IPS-15b (cell line): ENCODE data around the gene IQSEC1.

Experiments
- H3K27me3 ChIP-seq: one replicate; pipeline ENCODE4 v1.6.1; 2013; ENCODE audit warnings: low read length; ENCODE audit not compliant: control insufficient read depth, insufficient read depth
- H3K36me3 ChIP-seq: one replicate; pipeline ENCODE4 v1.6.1; 2013; ENCODE audit warnings: low read length; ENCODE audit not compliant: control insufficient read depth, insufficient read depth
- H3K4me1 ChIP-seq: one replicate; pipeline ENCODE4 v1.6.1; 2013; ENCODE audit warnings: mild to moderate bottlenecking, low read length; ENCODE audit not compliant: control insufficient read depth, insufficient read depth
- H3K4me3 ChIP-seq: one replicate; pipeline ENCODE4 v1.5.1; 2013; ENCODE audit warnings: low read depth, low read length
- H3K9ac ChIP-seq: one replicate; pipeline ENCODE4 v1.6.1; 2013; ENCODE audit warnings: low read depth, mild to moderate bottlenecking, low read length
- H3K9me3 ChIP-seq: one replicate; pipeline ENCODE4 v1.6.1; 2013; ENCODE audit warnings: mild to moderate bottlenecking, low read length; ENCODE audit not compliant: control insufficient read depth, insufficient read depth

Gene IQSEC1

GRCh38 chr3:13113346-13114330 is 40.4 kb upstream of the IQSEC1 start:
- no peaks in the 10 kb centered on the region for H3K27me3 ChIP-seq
- H3K4me1 ChIP-seq: no peaks in the 10 kb centered on the region
- H3K36me3 ChIP-seq: no peaks in the 10 kb centered on the region

DNA sequence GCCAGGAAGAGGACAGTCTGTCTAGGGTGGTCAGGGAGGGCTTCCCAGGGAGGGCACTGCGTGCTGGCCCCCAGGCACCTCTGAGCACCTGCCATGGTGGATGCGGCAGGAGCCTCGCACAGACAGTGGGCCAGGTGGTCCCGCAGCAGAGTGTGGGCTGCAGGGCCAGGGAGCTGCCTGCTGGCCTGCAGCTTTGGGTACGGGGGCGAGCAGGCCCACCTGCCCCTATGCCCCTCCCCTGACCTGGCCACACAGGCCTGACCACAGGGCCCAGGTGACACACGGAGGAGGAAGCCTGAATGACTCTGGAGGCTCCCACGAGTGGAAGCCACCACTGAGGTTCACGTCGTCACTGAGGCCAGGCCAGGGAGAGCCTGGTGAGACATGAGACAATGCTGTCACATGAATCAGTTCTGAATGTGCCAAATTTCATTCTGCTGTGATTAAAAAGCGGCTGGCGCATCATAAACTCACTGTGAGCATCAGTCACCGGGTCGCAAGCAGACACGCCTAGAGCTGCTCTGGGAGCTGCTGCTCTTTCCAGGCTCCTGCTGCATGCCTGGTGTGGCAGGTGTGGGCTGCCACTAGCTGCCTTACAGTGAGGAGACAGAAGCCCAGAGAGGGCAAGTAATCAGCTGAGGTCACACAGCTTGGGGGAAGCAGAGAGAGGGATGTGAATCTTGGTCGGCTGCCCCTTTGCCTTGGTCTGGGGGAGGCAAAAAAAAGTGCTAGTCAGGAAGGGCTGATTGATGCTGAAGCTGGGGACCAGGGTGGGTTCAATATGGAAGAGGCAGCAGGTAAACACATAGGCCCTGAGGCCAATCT is 39.5 kb upstream of the IQSEC1 start:
- Histone ChIP-seq H3K4me3 (no peak overlapping the region), H3K9ac (no peak overlapping the region), H3K27me3 (no peaks in the 10 kb centered on the region), H3K36me3 (no peaks in the 10 kb centered on the region), H3K9me3 (no peaks in the 10 kb centered on the region), H3K4me1 (no peaks in the 10 kb centered on the region)

More at GRCh38 chr3:13113346-13114330, 40.4 kb upstream of the IQSEC1 start:
- Histone ChIP-seq H3K9ac (no peak overlapping the region), H3K4me3 (no peak overlapping the region), H3K9me3 (no peaks in the 10 kb centered on the region)

DNA sequence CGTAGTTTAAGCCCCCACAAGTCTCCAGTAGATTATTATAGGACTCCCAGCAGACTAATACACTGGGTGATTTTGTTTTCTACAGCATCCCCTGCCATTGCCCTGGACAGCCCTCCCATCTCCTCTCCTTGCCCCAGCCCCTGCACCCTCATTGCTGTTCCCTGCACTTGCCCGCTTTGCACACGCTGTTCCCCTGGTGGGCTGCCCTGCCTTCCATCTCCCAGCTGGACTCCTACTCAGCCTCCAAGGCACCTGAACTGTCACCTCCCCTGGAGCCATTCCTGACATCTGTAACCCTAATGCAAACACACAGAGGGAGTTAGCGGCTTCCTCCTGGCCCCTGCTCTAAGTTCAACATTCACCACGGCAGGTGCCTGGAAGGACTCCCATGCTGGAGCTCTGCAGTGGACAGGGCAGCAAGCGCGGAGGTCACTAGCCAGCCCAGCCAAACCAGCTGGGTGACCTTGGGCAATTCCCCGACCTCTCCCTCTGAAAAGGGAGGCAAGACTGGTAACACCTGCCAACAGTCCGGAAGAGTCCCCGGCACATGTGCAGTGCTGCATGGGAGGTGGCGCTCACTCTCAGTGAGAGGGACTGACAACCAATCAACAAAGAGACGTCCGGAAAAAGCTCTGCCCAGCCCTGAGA is 38.8 kb upstream of the IQSEC1 start:
- H3K9me3 ChIP-seq: no peaks in the 10 kb centered on the region
- no peaks in the 10 kb centered on the region for H3K4me1 ChIP-seq
- H3K9ac ChIP-seq: no peak overlapping the region

DNA sequence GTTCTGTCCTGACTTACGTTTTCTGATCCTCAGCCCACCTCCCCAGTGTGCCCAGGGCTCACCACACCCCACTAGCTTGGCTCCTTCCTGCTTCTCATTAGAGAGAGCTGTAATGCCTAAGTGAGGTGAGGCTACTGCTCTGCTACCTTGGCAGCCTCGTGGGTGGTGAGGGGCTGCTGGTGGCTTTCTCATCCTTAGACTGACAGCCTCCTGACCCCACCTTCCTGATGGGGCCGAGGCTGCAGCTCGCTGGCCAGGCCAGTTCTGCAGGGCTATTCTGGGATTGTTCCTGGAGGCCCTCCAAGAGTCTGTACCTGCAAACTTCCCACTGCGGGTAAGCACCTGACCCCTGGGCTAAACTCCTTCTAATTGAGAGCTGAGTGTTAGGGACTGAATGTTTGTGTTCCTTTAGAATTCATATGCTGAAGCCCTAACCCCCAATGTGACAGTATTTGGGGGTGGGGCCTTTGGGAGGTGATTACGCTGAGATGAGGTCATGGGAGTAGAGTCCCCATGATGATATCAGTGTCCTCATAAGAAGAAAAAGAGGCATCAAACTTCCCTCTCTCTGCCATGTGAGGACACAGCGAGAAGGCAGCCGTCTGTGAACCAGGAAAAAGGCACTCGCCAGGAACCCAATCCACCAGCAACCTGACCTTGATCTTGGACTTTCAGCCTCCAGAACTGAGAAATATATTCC is 38.1 kb upstream of the IQSEC1 start:
- Histone ChIP-seq H3K9me3 (no peaks in the 10 kb centered on the region), H3K9ac (no peak overlapping the region), H3K36me3 (no peaks in the 10 kb centered on the region), H3K4me3 (no peak overlapping the region), H3K4me1 (no peaks in the 10 kb centered on the region), H3K27me3 (no peaks in the 10 kb centered on the region)

More for the DNA sequence above, 38.8 kb upstream of the IQSEC1 start:
- no peaks in the 10 kb centered on the region for H3K27me3 ChIP-seq
- H3K4me3 ChIP-seq: no peak overlapping the region
- H3K36me3 ChIP-seq: no peaks in the 10 kb centered on the region

- Histone ChIP-seq H3K27me3 (no peaks in the 10 kb centered on the region), H3K4me3 (no peak overlapping the region), H3K36me3 (no peaks in the 10 kb centered on the region), H3K4me1 (no peaks in the 10 kb centered on the region), H3K9me3 (no peaks in the 10 kb centered on the region), H3K9ac (no peak overlapping the region)
These were observed 37.5 kb upstream of the IQSEC1 start for GRCh38 chr3:13110678-13111116.

GRCh38 chr3:13109516-13109915 is 36.3 kb upstream of the IQSEC1 start:
- no peaks in the 10 kb centered on the region for H3K36me3 ChIP-seq
- H3K9me3 ChIP-seq: no peaks in the 10 kb centered on the region
- no peak overlapping the region for H3K4me3 ChIP-seq
- H3K4me1 ChIP-seq: no peaks in the 10 kb centered on the region
- H3K9ac ChIP-seq: no peak overlapping the region
- H3K27me3 ChIP-seq: no peaks in the 10 kb centered on the region

- Histone ChIP-seq H3K4me3 (no peak overlapping the region), H3K36me3 (no peaks in the 10 kb centered on the region), H3K27me3 (no peaks in the 10 kb centered on the region), H3K9ac (no peak overlapping the region), H3K9me3 (no peaks in the 10 kb centered on the region), H3K4me1 (no peaks in the 10 kb centered on the region)
These were observed 35.6 kb upstream of the IQSEC1 start for GRCh38 chr3:13108861-13109260.

DNA sequence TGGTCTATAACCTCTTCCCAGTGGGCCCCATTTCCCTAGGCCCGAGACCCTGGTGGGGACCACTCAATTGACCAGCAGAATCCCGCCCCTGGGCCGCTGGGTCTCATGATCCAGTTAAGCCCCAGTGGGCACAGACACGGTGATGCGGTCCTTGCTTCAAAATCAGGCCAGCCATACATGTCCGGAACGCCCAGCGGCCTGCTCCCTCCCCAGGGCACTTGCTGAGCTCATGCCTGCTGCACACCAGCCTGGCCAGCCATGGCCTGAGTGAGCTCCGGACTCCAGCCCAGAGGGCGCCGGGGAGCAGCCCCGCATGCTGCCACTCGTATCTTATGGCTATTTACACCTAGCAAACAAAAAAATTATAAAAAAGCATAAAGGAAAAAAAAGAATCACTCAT is 34.4 kb upstream of the IQSEC1 start:
- Histone ChIP-seq H3K4me3 (no peak overlapping the region), H3K9me3 (no peaks in the 10 kb centered on the region), H3K4me1 (no peaks in the 10 kb centered on the region), H3K27me3 (no peaks in the 10 kb centered on the region), H3K36me3 (no peaks in the 10 kb centered on the region), H3K9ac (no peak overlapping the region)

DNA sequence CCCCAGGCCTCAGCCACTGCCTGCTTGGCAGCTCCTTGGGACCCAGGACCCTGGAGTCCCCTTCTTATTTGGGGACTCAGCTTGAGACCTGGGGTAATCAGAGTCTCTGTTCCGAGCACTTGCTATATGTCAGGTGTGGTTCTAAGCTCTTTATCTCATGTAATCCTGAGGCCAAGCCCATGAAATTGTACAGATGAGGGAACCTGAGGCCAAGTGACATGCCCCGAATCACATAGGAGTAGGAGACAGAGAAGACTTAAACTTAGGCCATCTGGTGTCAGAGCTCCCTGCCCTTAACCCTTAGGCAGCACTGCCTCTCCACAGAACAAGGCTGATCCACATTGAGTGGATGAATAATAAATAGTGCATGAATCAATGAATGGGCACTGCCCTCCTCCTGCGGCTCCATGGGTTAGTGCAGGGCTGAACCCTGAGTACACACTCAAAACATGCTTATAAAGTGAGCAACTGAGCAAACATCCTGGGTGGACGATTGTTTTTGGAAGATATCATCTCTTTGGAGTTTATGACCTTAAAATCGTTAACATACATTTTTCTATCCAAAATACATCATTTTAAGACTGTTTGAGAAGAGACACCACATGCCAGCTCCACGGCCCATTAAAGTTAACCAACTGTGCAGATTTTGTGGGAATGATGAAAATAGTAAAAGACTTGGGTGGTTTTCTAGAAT is 33.2 kb upstream of the IQSEC1 start:
- no peaks in the 10 kb centered on the region for H3K9me3 ChIP-seq
- no peaks in the 10 kb centered on the region for H3K36me3 ChIP-seq
- no peak overlapping the region for H3K9ac ChIP-seq
- H3K27me3 ChIP-seq: no peaks in the 10 kb centered on the region
- H3K4me3 ChIP-seq: no peak overlapping the region
- no peaks in the 10 kb centered on the region for H3K4me1 ChIP-seq

- Histone ChIP-seq H3K9me3 (no peaks in the 10 kb centered on the region), H3K9ac (no peak overlapping the region), H3K4me3 (no peak overlapping the region), H3K27me3 (no peaks in the 10 kb centered on the region), H3K36me3 (no peaks in the 10 kb centered on the region), H3K4me1 (no peaks in the 10 kb centered on the region)
These were observed 32.6 kb upstream of the IQSEC1 start for GRCh38 chr3:13105896-13106250.
